ENCODE results near the gene CCDC27.

CCDC27 gene

GRCh38 chr1:3779265-3779911, 27.1 kb downstream of the CCDC27 start:
- no peak for DNase-seq (ENCODE audit: insufficient read length, low spot score)
- no peak for FAIRE-seq
- TF ChIP-seq POLR2A (IDR thresholded peaks at IDR 0.05; ENCODE audit: low read depth, low read length) (no peak), TAF1 (IDR thresholded peaks at IDR 0.05; ENCODE audit: low read depth, low read length) (no peak), PAX5 (IDR thresholded peaks at IDR 0.05; ENCODE audit: insufficient read depth, low read length, severe bottlenecking) (no peak), SPI1 (IDR thresholded peaks at IDR 0.05; ENCODE audit: low read depth, low read length) (no peak), POU2F2 (IDR thresholded peaks at IDR 0.05; ENCODE audit: low read depth, low read length) (no peak)

- FAIRE-seq, result no peak
- DNase-seq (ENCODE audit: insufficient read length, low spot score), result no peak
- no peak for TF ChIP-seq PAX5 (IDR thresholded peaks at IDR 0.05; ENCODE audit: insufficient read depth, low read length, severe bottlenecking)
- TF ChIP-seq TAF1 (IDR thresholded peaks at IDR 0.05; ENCODE audit: low read depth, low read length), result no peak
- TF ChIP-seq SPI1 (IDR thresholded peaks at IDR 0.05; ENCODE audit: low read depth, low read length), result no peak
- no peak for TF ChIP-seq POLR2AphosphoS5 (IDR thresholded peaks at IDR 0.05; ENCODE audit: low read depth, low read length)
- no peak for TF ChIP-seq POU2F2 (IDR thresholded peaks at IDR 0.05; ENCODE audit: low read depth, low read length)
- TF ChIP-seq POLR2A (IDR thresholded peaks at IDR 0.05; ENCODE audit: low read depth, low read length), result no peak
These were observed 27.7 kb downstream of the CCDC27 start for GRCh38 chr1:3779912-3780416.

GRCh38 chr1:3780901-3781300, 28.7 kb downstream of the CCDC27 start:
- FAIRE-seq, result no peak

GRCh38 chr1:3783651-3784474, 31.6 kb downstream of the CCDC27 start:
- FAIRE-seq (no peak), DNase-seq (ENCODE audit: insufficient read length, low spot score) (no peak)
- TF ChIP-seq PAX5 (IDR thresholded peaks at IDR 0.05; ENCODE audit: insufficient read depth, low read length, severe bottlenecking) (no peak), POU2F2 (IDR thresholded peaks at IDR 0.05; ENCODE audit: low read depth, low read length) (no peak), POLR2AphosphoS5 (IDR thresholded peaks at IDR 0.05; ENCODE audit: low read depth, low read length) (no peak), SPI1 (IDR thresholded peaks at IDR 0.05; ENCODE audit: low read depth, low read length) (no peak), POLR2A (IDR thresholded peaks at IDR 0.05; ENCODE audit: low read depth, low read length) (no peak), TAF1 (IDR thresholded peaks at IDR 0.05; ENCODE audit: low read depth, low read length) (no peak)

More at GRCh38 chr1:3780901-3781300, 28.7 kb downstream of the CCDC27 start:
- TF ChIP-seq PAX5 (IDR thresholded peaks at IDR 0.05; ENCODE audit: insufficient read depth, low read length, severe bottlenecking) (no peak), TAF1 (IDR thresholded peaks at IDR 0.05; ENCODE audit: low read depth, low read length) (no peak), POU2F2 (IDR thresholded peaks at IDR 0.05; ENCODE audit: low read depth, low read length) (no peak), POLR2A (IDR thresholded peaks at IDR 0.05; ENCODE audit: low read depth, low read length) (no peak), SPI1 (IDR thresholded peaks at IDR 0.05; ENCODE audit: low read depth, low read length) (no peak), POLR2AphosphoS5 (IDR thresholded peaks at IDR 0.05; ENCODE audit: low read depth, low read length) (no peak)
- DNase-seq (ENCODE audit: insufficient read length, low spot score), result no peak

- DNase-seq (ENCODE audit: insufficient read length, low spot score) (no peak), FAIRE-seq (no peak)
- TF ChIP-seq POLR2AphosphoS5 (IDR thresholded peaks at IDR 0.05; ENCODE audit: low read depth, low read length) (peak; percentile 41; the same call in 1 of the 2 replicates), TAF1 (IDR thresholded peaks at IDR 0.05; ENCODE audit: low read depth, low read length) (no peak)
These were observed 32.8 kb downstream of the CCDC27 start for GRCh38 chr1:3785045-3785444.

- TF ChIP-seq TAF1 (IDR thresholded peaks at IDR 0.05; ENCODE audit: low read depth, low read length) (no peak), POU2F2 (IDR thresholded peaks at IDR 0.05; ENCODE audit: low read depth, low read length) (no peak), POLR2A (IDR thresholded peaks at IDR 0.05; ENCODE audit: low read depth, low read length) (no peak), SPI1 (IDR thresholded peaks at IDR 0.05; ENCODE audit: low read depth, low read length) (no peak), POLR2AphosphoS5 (IDR thresholded peaks at IDR 0.05; ENCODE audit: low read depth, low read length) (no peak), PAX5 (IDR thresholded peaks at IDR 0.05; ENCODE audit: insufficient read depth, low read length, severe bottlenecking) (no peak)
- no peak for FAIRE-seq
- no peak for DNase-seq (ENCODE audit: insufficient read length, low spot score)
These were observed 33.4 kb downstream of the CCDC27 start for GRCh38 chr1:3785456-3786157.

- FAIRE-seq (no peak), DNase-seq (ENCODE audit: insufficient read length, low spot score) (no peak)
- no peak for TF ChIP-seq POU2F2 (IDR thresholded peaks at IDR 0.05; ENCODE audit: low read depth, low read length)
- no peak for TF ChIP-seq POLR2AphosphoS5 (IDR thresholded peaks at IDR 0.05; ENCODE audit: low read depth, low read length)
- no peak for TF ChIP-seq POLR2A (IDR thresholded peaks at IDR 0.05; ENCODE audit: low read depth, low read length)
- no peak for TF ChIP-seq TAF1 (IDR thresholded peaks at IDR 0.05; ENCODE audit: low read depth, low read length)
- TF ChIP-seq SPI1 (IDR thresholded peaks at IDR 0.05; ENCODE audit: low read depth, low read length), result no peak
- TF ChIP-seq PAX5 (IDR thresholded peaks at IDR 0.05; ENCODE audit: insufficient read depth, low read length, severe bottlenecking), result no peak
These were observed 34.5 kb downstream of the CCDC27 start for GRCh38 chr1:3786468-3787348.

- no peak for DNase-seq (ENCODE audit: insufficient read length, low spot score)
- FAIRE-seq, result no peak
- TF ChIP-seq SPI1 (IDR thresholded peaks at IDR 0.05; ENCODE audit: low read depth, low read length) (peak; percentile 34; the same call in 1 of the 2 replicates), PAX5 (IDR thresholded peaks at IDR 0.05; ENCODE audit: insufficient read depth, low read length, severe bottlenecking) (no peak)
These were observed 35.1 kb downstream of the CCDC27 start for GRCh38 chr1:3787349-3787715.

Data from GM12891 (cell line).